Loucy (cell line): ENCODE results near the gene HOXA1.

ENCODE experiments used
- EZH2phosphoT487 ChIP-seq: fragments of 200-600 bp; IDR thresholded peaks from 2 replicates; pipeline ENCODE4 v1.6.1; 2018; ENCODE audit warnings: antibody characterized with exemption, mild to moderate bottlenecking, moderate library complexity, borderline replicate concordance
- TF ChIP-seq, protein P1 (sequence below): fragments of 200-600 bp; sonication (generic); conservative IDR thresholded peaks from 2 replicates; pipeline ENCODE4 v1.5.1; 2014; ENCODE audit warnings: mild to moderate bottlenecking, antibody characterized with exemption, low read length

GRCh38 chr7:27144781-27145164 is 49.0 kb upstream of the HOXA1 start:
- TF ChIP-seq, protein P1, sequence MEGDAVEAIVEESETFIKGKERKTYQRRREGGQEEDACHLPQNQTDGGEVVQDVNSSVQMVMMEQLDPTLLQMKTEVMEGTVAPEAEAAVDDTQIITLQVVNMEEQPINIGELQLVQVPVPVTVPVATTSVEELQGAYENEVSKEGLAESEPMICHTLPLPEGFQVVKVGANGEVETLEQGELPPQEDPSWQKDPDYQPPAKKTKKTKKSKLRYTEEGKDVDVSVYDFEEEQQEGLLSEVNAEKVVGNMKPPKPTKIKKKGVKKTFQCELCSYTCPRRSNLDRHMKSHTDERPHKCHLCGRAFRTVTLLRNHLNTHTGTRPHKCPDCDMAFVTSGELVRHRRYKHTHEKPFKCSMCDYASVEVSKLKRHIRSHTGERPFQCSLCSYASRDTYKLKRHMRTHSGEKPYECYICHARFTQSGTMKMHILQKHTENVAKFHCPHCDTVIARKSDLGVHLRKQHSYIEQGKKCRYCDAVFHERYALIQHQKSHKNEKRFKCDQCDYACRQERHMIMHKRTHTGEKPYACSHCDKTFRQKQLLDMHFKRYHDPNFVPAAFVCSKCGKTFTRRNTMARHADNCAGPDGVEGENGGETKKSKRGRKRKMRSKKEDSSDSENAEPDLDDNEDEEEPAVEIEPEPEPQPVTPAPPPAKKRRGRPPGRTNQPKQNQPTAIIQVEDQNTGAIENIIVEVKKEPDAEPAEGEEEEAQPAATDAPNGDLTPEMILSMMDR: no peak
- TF ChIP-seq EZH2phosphoT487: no peak
